Panc1 (cell line): Measurements from ENCODE around the gene FAM163A.

Experiments
- CTCF ChIP-seq: fragments of 450-650 bp; IDR thresholded peaks from 2 replicates; pipeline ENCODE4 v1.5.1; 2017; ENCODE audit warnings: mild to moderate bottlenecking
- POLR2AphosphoS5 ChIP-seq: IDR thresholded peaks from 2 replicates; pipeline ENCODE4 v1.6.1; 2012; ENCODE audit warnings: mild to moderate bottlenecking, low read depth, low read length, moderate library complexity

GRCh38 chr1:179702946-179703539 is 40.0 kb upstream of the FAM163A start:
- no peak for TF ChIP-seq CTCF
- TF ChIP-seq POLR2AphosphoS5: no peak
